SHP77 treated with DMSO at 0.1 percent for 48 hours (cell line): ENCODE data around the gene CARNS1.

Source experiments
- DNase-seq: peaks from one replicate; lab custom pipeline; 2025; lab: John Stamatoyannopoulos, UW

The CARNS1 gene

DNA sequence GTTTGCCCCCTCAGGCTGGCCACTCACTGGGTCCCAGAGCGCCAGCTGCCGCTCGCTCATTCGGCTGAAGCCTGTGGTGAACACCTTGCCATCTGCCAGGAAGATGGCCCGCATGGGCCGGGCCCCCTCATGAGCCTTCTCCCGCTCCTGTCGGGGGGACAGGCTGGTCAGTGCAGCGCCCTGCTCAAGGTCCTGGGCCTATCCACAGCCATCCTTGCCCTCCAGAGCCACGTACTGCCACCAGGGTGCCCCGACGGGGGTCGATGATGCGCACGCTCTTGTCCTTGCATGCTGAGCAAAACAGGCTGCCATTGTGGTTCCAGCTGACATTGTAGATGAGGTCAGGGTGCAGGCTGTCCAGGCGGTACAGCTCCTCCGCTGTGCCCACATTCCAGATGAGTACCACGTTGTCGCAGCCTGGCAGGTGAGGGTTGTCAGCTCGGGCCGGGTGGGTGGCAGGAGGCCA is 25.7 kb downstream of the CARNS1 start:
- DNase-seq = no peak

DNA sequence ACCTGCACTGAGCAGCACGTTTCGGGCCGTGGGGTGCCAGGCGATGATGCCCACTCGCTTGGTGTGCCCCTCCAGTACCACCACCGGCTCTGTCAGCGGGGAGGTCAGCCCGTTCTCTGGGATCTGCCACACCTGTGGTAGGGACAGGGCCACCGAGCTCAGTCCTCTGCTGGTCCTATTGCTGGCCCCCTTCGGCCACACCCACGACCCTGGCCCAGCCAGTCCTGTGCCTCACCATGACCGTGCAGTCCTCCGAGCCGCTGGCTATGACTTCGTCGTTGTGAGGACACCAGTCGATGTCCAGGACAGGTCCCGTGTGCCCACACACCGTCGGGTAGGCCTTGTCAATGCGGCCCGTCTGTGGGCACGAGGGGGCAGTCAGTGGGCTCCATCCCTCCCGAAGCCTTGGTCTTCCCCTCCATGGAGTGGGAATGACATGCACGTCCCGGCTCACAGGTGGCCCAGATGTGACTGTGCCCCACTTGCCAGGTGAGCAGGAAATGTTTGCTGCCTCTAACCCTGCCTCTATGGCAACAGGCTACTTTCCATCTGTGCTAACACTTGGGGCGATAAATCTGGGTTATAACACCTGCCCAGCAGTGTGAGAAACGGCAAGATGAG is 26.4 kb downstream of the CARNS1 start:
- DNase-seq = no peak

DNA sequence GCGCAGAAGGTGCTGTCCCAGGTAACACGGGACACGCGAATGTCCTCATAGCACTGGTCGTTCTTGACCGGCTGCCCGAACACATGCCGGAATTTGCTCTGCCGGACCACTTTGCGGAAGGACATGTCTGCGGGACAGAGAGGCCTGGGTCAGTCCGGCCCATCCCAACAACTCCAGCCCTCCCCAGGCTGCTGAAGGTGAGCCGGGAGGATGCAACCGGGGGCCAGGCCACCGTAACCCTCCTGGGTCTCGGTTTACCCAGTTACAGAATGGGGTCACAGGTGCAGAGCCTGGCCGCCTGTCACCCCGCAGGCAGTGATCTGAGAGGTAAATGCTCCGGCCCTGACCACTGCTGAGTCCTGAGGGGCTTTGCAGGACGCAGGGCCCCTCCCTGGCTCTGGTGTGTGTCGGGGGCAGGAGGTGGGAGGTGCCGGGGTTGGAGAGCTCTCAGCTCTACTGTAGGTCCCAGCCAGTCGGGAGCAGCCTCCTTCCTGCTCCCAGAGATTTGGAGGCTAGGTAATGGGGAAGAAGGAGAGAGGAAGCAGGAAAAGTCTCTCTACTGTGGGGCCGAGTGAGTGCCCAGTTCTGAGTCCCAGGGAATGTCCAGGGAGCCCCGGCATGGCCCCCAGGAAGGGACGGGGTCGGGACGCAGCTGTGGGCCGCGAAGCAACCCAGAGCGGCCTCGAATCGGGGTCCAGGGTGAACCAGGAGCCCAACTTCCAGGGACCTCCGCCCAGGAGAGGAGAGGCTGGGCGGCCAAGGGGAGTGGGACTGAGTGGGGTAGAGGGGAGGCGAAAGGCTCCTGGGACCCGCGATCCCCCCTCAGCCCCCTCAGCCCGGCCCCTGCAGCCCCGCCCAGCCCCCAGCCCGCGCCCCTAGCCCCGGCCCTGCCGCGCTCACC is 27.3 kb downstream of the CARNS1 start:
- no peak for DNase-seq

DNA sequence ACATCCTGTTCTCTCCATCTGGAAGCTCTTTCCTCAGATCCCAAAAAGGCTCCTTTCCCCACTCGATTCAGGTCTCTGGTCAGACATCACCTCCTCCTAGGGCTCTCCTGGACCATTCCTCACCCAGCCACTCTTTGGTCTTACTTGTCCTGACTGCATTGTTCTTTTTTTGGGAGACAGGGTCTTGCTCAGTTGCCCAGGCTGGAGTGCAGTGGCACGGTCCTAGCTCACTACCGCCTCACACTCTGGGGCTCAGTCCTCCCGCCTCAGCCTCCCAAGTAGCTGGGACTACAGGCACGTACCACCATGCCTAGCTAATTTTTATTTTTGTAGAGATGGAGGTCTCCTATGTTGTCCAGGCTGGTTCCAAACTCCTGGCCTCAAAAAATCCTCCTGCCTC is 30.0 kb downstream of the CARNS1 start:
- DNase-seq = no peak

DNA sequence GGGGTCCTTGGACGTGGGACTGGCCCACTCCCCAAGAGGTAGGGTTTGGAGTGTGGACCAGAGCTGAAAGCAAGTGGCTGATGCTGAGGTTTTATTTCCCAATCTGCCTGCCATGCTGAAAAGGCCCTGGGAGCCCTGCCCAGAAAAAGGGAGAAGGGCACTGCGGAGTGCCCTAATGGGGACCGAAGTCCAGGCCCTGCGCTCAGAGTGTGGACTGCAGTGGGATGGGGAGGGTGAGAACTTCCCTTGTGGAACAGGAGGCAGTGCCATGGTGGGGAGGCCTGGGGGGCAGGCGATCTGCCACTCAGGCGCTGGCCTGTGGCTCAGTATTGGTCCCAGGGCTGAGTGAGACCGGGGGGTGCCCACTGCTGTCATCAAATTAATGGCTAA is 32.7 kb downstream of the CARNS1 start:
- DNase-seq = no peak

DNA sequence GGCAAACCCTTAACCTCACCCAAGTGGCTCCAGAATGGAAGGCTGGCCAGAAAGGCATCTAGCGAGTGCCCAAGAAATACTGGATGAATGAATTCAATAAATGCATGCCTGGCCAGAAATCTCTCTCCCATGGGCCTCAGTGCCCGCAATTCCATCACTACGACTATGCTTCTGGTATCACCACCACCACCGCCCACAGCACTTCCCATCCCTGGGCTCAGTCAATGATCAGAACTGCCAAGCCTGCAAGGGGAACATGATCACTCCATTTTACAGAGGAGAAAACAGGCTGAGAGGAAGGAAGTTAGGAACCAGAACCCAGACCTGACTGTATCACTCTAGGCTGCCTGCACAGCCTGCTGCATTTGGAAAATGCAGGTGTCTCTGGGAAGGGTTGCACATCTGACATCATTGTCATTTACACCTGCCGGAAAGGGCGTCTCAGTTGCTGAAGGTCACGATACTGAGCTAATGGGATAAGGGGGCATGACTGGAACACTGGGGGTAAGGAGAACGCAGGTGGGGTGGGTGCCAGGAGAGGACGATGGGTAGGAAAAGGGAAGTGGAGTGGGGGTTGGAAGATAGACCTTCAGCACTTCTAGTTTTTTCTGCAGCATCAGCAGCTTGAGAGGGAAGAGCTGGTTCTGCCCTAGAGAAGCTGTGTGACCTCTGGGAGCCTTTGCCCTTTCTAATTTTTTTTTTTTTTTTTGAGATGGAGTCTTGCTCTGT is 33.8 kb downstream of the CARNS1 start:
- peak; percentile 82 for DNase-seq

DNA sequence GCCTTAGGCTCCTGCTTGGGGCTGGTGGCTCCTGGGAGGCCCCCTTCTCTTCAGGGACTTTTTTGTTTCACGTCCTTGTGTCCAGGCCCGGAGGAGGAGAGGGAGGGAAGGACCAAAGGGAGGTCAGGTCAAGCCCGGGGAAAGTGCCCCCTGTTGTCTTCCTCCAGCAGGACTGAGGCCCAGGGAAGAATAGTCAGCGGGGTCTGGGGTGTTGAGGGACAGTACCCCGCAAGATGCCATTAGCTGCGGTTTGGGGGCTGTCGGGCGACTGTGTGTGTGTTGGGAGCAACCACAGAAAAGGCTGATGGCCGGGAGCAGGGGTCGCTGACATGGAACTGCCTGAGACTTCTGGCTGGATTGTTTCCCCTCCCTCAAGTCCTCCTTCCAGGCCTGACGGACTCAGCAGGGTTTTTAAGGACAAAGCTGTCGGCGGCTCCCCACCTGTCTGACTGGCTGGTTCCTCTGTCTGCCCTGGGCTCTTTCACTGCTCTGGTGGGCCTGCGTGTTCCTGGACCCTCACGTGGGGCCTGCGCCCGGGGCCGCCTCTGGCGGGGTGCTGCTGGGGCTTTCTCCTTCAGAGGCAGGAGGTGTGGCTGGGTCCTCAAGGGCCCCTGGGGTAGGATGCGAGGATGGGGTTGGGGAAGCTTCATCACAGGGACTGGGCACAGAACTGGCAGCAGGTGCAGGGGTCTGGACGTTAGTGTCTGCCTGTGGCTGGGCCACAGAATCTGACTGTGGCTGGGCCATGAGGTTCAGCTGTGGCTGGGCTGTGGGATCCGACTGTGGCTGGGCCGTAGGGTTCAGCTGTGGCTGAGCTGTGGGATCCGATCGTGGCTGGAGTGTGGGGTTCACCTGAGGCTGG is 35.5 kb downstream of the CARNS1 start:
- DNase-seq = no peak

DNA sequence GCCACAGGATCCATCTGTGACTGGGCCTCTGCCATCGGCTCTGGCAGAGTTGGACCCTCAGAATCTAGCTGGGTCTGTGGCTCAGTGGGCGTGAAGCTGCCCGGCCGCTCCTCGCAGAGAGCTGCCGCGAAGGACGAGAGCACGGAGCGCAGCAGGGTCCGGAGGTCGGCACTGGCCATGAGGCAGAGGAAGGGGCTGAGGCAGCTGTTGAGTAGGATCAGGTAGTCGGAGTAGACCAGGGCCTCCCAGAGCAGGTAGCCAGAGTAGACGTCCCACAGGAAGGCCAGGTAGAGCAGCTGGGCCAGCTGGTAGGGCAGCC is 36.1 kb downstream of the CARNS1 start:
- DNase-seq = no peak

DNA sequence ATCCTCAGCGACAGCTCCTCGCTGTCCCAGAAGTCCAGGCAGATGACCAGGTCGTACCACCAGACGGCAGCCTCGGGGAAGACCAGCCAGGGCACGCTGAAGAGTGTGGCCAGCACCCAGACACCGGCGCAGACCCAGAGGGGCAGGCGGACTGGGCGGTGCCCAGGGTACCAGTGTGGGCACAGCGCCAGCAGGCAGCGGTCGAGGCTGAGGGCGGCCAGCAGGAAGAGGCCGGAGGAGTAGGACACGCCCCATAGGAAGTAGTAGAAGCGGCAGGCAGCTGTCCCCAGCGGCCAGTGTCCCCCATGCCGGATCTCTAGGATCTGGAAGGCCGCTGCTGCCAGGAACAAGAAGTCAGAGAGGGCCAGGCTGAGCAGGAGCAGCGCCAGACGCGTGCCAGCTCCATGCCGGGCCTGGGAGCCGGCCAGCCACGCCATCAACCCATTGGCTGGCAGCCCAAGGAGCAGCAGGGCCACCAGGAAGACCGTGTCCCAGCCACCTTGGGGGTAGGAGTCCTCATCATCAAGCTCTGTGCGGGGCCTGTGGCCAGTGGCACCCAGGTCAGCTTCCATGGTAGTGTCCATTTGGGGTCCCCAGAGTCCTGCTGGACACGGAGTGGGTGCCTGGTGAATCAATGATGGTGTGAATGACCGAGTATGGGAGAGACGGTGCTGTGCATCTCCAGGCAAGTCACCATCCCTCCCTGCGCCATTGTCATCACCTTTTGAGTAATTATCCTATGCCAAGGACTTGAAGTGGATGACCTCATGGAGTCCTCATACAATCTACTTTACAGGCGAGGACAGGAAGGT is 36.9 kb downstream of the CARNS1 start, which contains the start of gene GPR152:
TSS of gene GPR152 (minus strand) at position 589 of the 812 bp plus-strand sequence. CDS start at position 584, 5 bp downstream.
- peak; percentile 83 for DNase-seq

DNA sequence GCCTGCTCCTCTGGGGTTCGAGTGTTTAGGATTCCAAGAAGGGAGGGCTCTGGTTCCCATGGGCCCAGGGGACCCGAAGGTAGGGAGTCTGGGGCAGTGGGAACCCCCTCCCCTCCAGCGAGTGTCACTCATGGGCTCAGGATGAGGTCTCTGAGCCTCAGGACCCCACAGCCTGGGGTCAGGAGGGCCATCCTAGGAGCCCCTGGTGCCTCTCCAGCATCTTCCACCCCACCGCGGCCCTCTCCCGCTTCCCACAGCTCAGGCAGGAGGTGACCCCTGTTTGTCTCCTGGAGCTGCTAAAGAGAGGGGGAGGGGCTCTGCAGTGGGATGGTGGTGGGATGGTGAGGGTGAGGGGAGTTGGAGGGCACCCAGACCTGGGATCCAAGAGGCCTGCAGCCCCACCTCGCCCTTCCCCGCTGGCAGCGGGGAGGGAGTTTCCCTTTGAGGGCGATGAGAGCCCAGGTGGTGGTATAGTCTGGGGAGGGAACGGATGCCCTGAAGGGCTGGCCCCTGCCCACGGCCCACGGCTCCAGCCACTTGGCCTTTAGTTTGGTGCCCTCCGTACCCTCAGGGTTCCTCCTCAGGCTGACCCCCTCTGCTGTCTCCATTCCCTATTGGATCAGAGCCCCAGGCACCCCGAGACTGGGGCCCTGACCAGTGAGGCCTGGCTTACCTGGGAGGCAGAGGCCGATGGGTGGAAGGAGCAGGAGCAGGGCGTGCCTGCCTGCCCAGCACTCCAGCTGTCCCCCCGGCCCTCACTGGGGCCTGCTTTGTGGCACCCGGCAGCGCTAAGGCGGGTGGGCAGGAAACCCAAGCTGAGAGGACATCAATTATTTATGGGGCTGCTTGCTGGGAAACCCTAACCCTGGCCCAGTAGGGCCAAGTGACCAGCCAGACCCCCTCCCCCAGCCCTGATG is 38.6 kb downstream of the CARNS1 start:
- DNase-seq = no peak

DNA sequence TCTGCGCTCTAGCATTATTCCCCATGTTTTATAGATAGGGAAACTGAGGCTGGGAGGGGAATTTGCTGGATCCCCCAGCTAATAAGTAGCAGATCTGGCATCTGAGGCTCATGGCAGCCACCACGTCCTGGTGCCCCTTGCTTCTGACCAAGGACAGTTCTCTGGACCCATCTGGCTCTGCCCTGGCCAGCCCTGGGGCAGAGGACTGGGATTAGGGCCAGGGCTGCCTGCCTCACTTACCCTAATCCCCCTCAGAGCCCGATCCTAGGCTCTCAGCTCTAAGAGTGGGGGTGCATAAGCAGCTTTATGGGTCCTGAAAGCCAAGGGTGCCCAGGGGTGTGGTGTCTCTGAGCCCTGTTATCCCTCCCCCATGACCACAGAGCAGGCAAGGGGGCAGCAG is 39.6 kb downstream of the CARNS1 start, which contains the start of gene CABP4:
TSS of gene CABP4 (plus strand) at position 301 of the 400 bp plus-strand sequence. CDS start at position 371, 70 bp downstream.
- DNase-seq = no peak

DNA sequence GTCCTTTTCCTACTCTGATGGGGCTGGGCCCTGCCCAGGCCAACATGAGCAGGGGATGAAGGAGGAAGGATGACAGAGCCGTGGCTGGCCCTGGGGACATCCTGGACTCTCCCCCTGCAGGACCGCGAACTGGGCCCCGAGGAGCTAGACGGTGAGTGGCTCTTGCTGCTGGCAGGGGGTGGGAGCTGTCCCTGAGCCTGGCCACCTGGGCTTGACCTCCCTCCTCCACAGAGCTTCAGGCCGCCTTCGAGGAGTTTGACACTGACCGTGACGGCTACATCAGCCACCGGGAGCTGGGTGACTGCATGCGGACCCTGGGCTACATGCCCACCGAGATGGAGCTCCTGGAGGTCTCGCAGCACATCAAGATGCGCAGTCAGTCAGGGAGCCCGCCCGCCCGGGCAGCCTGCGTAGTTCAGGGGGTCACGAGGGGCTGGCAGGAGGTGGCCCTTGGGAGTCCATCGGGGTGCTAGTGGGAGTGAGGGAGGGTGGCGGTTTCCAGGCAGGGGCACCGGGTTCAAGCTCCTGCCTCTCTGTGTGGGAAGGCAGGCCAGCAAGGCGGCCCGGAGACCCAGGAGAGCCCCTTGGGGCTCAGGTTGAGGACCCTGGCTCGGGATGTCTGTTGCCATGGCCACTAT is 40.7 kb downstream of the CARNS1 start:
- no peak for DNase-seq

DNA sequence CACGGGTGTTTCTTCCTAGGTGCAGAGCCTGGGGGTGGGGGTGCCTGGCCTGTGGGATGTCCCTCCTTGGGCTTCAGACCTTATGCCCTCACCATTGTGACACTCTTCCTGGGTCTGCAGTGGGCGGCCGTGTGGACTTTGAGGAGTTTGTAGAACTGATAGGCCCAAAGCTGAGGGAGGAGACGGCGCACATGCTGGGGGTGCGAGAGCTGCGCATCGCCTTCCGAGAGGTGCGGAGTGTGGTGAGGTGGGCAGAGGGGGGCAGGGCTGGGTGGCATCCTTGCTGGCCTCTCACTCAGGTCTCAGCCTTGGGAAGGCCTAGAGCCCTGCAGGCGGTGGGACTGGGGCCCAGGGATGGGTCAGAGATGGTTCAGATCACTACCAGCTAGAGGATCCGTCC is 42.0 kb downstream of the CARNS1 start:
- DNase-seq = no peak

DNA sequence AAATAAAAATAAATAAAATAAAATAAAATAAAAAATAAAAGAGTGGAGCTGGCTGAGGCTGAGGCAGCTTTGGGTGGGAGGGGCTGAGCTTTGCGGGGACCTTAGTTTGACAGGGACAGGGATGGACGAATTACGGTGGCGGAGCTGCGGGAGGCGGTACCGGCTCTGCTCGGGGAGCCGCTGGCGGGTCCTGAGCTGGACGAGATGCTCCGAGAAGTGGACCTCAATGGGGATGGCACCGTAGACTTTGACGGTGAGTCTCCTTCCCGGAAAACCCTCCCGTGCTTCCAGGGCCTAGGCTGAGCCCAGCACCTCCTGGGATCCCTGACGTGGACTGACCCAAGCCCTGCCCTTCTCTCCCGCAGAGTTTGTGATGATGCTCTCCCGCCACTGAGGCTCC is 42.8 kb downstream of the CARNS1 start:
- DNase-seq = no peak

DNA sequence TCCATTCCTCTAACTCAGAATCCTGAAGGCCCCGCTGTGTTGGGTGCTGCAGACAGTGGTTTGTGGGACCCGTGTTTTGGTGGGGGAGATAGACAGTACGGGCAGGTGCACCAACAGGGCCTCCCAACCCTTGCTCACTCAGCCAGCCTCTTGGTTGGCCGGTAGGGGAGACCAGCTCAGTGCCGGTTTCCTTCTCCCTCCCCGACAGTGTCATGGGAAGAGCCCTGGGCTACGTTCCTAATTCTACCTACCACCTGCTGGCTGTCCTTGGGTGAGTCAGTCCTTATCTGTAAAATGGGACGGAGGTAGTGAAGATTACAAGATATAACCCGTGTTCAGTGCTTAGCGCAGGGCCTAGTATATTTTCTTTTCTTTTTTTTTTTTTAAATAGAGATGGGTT is 47.7 kb downstream of the CARNS1 start:
- no peak for DNase-seq

DNA sequence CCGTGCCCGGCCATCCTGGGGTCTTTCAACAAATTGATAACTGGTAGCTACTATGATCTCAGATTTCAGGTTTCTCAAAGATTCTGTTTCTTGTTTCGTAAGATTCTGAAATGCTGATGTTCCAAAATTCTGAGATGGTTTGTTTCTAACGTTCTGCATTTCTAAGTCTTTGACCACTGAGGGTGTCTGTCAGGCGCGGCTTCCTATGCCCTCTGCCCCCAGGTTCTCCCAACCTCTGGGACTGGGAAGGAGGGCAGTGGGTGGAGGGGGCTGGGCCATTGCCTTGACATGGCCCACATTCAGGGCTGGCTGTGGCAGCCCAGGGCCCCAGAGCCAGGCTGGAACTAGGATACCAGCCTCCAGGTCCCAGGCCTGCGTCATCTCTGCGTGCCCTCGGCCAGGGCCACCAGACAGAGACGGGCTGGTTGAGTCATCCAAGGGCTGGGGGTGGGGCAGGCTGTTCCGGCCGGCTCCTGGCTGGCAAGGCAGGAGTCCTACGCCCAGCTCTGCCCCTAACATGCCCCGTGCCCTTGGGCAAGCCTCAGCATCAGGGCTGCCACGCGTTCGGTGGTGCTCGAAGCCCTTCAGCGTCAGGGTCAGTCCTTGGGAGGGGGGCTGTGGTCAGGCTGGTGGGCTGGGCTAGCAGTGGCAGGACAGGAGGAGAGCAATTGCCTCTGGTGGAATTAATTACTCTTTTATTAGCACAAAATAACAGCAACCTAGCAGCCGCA is 48.4 kb downstream of the CARNS1 start:
- no peak for DNase-seq

DNA sequence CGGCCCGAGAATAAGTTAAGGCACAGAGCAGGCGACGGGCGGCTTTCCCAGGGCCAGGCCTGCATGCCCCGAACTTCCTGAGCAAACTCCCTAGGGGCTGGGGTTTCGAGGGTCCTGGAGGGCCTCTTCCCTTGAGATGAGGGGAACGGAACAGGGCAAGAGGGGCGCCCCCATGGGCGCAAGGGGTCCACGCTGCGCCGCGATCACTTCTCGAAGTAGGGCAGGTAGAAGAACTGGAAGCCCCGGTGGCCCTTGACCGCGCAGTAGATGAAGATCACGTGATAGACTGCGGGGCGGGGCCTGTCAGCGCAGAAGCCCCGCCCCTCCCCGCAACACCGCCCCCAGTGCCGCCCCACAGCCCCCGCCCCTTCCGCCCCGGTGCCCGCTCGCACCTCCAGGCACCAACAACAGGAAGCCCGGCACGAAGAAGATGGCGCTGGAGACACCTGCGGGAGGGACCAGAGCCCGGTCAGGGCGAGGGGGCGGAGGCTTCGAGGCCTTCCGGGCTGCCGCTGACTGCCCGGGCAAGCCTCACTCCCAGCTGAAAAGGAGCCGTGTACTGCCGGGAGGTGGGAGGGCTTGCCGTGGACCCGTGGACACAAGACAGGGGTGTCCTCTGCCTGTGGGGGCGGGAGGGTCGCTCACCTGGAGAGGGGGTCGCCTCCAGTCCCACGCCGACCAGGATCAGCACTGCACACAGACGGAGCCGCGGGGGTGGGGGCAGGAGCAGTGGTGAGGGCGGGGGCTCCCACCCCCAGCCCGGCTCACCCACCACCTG is 49.1 kb downstream of the CARNS1 start:
- DNase-seq = peak; percentile 69

DNA sequence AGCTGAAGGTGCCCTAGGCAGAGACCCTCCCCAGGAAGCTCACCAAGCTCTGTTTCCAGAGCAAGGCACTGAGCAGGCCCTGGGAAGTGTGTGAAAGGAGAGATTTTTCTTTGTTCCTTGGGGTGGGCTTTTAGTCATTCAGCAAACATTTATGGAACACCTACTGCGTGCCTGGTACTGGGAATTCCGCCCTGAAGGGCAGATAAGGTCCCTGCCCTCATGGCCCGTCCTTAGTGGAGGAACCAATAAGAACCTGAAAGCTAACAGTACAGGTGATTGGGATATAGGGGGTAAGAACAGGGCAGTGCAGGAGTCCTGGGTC is 49.7 kb downstream of the CARNS1 start:
- DNase-seq = no peak
